H9 (cell line): ENCODE results near the gene DTNB. TPM values are rescaled to one million over a fixed set of nuclear protein-coding genes. Genes with fewer than 3 reads are reported as not detected.

ENCODE experiments used
- DNase-seq: peaks from one replicate; pipeline ENCODE4 v3.0.0-alpha.2; 2017
- H2AFZ ChIP-seq: one replicate; pipeline ENCODE4 v1.6.1; 2013; ENCODE audit warnings: mild to moderate bottlenecking, low read length, control low read depth, moderate library complexity
- H2AK5ac ChIP-seq: 2 replicates; pipeline ENCODE4 v1.6.1; 2013; ENCODE audit warnings: low read length, control low read depth, mixed read lengths; ENCODE audit not compliant: insufficient read length
- H2BK120ac ChIP-seq: one replicate; pipeline ENCODE4 v1.6.1; 2013; ENCODE audit warnings: low read depth, mild to moderate bottlenecking, low read length, control low read depth, inconsistent platforms; ENCODE audit not compliant: poor library complexity, severe bottlenecking
- H2BK12ac ChIP-seq: 2 replicates; pipeline ENCODE4 v1.6.1; 2013; ENCODE audit warnings: low read length, control low read depth, mixed read lengths, low read depth; ENCODE audit not compliant: insufficient read length
- H2BK15ac ChIP-seq: 2 replicates; pipeline ENCODE4 v1.6.1; 2013; ENCODE audit warnings: low read depth, low read length, control low read depth
- H2BK20ac ChIP-seq: one replicate; pipeline ENCODE4 v1.6.1; 2013; ENCODE audit warnings: low read depth, mild to moderate bottlenecking, low read length, control low read depth, inconsistent platforms; ENCODE audit not compliant: poor library complexity, severe bottlenecking
- H2BK5ac ChIP-seq: 2 replicates; pipeline ENCODE4 v1.6.1; 2013; ENCODE audit warnings: low read length, control low read depth, mixed read lengths; ENCODE audit not compliant: insufficient read length
- H3K14ac ChIP-seq: 2 replicates; pipeline ENCODE4 v1.6.1; 2013; ENCODE audit warnings: low read length, control low read depth; ENCODE audit not compliant: insufficient read depth
- H3K18ac ChIP-seq: 2 replicates; pipeline ENCODE4 v1.6.1; 2013; ENCODE audit warnings: low read depth, mild to moderate bottlenecking, mixed read lengths, low read length, control low read depth; ENCODE audit not compliant: insufficient read length
- H3K23ac ChIP-seq: 2 replicates; pipeline ENCODE4 v1.6.1; 2013; ENCODE audit warnings: low read length, control low read depth, mixed read lengths, low read depth; ENCODE audit not compliant: insufficient read length
- H3K23me2 ChIP-seq: 2 replicates; pipeline ENCODE4 v1.6.1; 2013; ENCODE audit warnings: low read depth, mild to moderate bottlenecking, mixed read lengths, low read length, control low read depth; ENCODE audit not compliant: insufficient read length, poor library complexity, severe bottlenecking
- H3K27ac ChIP-seq: 2 replicates; pipeline ENCODE4 v1.5.1; 2013; ENCODE audit warnings: low read length, control low read depth, mixed read lengths, low read depth; ENCODE audit not compliant: insufficient read length
- H3K27me3 ChIP-seq: 2 replicates; pipeline ENCODE4 v1.6.1; 2013; ENCODE audit warnings: low read length, control low read depth, inconsistent platforms; ENCODE audit not compliant: insufficient read depth
- H3K4ac ChIP-seq: 2 replicates; pipeline ENCODE4 v1.6.1; 2013; ENCODE audit warnings: low read depth, mild to moderate bottlenecking, control low read depth, inconsistent platforms, low read length, moderate library complexity
- H3K4me1 ChIP-seq: 2 replicates; pipeline ENCODE4 v1.6.1; 2013; ENCODE audit warnings: low read length, control low read depth, inconsistent platforms; ENCODE audit not compliant: insufficient read depth
- H3K4me2 ChIP-seq: 2 replicates; pipeline ENCODE4 v1.6.1; 2013; ENCODE audit warnings: low read length, control low read depth, mixed read lengths; ENCODE audit not compliant: insufficient read length, insufficient read depth
- H3K56ac ChIP-seq: 2 replicates; pipeline ENCODE4 v1.6.1; 2013; ENCODE audit warnings: low read depth, mild to moderate bottlenecking, mixed read lengths, low read length, control low read depth; ENCODE audit not compliant: insufficient read length
- H3K79me1 ChIP-seq: 2 replicates; pipeline ENCODE4 v1.6.1; 2013; ENCODE audit warnings: low read depth, mild to moderate bottlenecking, moderate library complexity, low read length, control low read depth, inconsistent platforms; ENCODE audit not compliant: insufficient read depth, poor library complexity, severe bottlenecking
- H3K79me2 ChIP-seq: 2 replicates; pipeline ENCODE4 v1.6.1; 2013; ENCODE audit warnings: low read length, control low read depth, inconsistent platforms; ENCODE audit not compliant: insufficient read depth
- H3K9ac ChIP-seq: 2 replicates; pipeline ENCODE4 v1.6.1; 2013; ENCODE audit warnings: low read length, control low read depth, mixed read lengths; ENCODE audit not compliant: insufficient read length; ENCODE audit errors: extremely low read depth
- H3K9me3 ChIP-seq: one replicate; pipeline ENCODE4 v1.6.1; 2013; ENCODE audit warnings: low read depth, low read length, inconsistent platforms; ENCODE audit not compliant: control insufficient read depth
- H3T11ph ChIP-seq: one replicate; pipeline ENCODE4 v1.6.1; 2013; ENCODE audit warnings: mild to moderate bottlenecking, low read length, control low read depth, inconsistent platforms
- H4K20me1 ChIP-seq: one replicate; pipeline ENCODE4 v1.6.1; 2013; ENCODE audit not compliant: control insufficient read depth, insufficient read length, insufficient read depth
- H4K5ac ChIP-seq: 2 replicates; pipeline ENCODE4 v1.6.1; 2013; ENCODE audit warnings: low read depth, mild to moderate bottlenecking, mixed read lengths, low read length, control low read depth; ENCODE audit not compliant: insufficient read length
- H4K8ac ChIP-seq: replicated peaks from 2 replicates; pipeline ENCODE4 v1.6.1; 2013; ENCODE audit warnings: low read length, control low read depth, mixed read lengths, low read depth; ENCODE audit not compliant: insufficient read length
- H4K91ac ChIP-seq: 2 replicates; pipeline ENCODE4 v1.6.1; 2013; ENCODE audit warnings: low read depth, mild to moderate bottlenecking, moderate library complexity, mixed read lengths, low read length, control low read depth; ENCODE audit not compliant: insufficient read length
- H3K27ac Mint-ChIP-seq, 3 experiments: 2 replicates in 2 of 3; 3 replicates in 1 of 3; pipeline ENCODE4 v1.8.0; 2020 to 2021; ENCODE audit warnings: mixed read lengths in 3 of 3, mild to moderate bottlenecking in 1 of 3, moderate library complexity in 1 of 3
- H3K27me3 Mint-ChIP-seq: 2 replicates; pipeline ENCODE4 v1.8.0; 2021; ENCODE audit warnings: low read depth, mild to moderate bottlenecking, moderate library complexity, mixed read lengths
- H3K36me3 Mint-ChIP-seq, 3 experiments: 2 replicates in 2 of 3; 3 replicates in 1 of 3; pipeline ENCODE4 v1.8.0; 2020 to 2021; ENCODE audit warnings: low read depth in 3 of 3, mixed read lengths in 3 of 3; ENCODE audit not compliant: insufficient read depth in 1 of 3
- H3K4me1 Mint-ChIP-seq, 2 experiments: 2 replicates each; pipeline ENCODE4 v1.8.0; 2020; ENCODE audit warnings: mixed read lengths in 2 of 2
- H3K4me3 Mint-ChIP-seq, 2 experiments: 2 replicates in 1 of 2; 3 replicates in 1 of 2; pipeline ENCODE4 v1.8.0; 2020 to 2021; ENCODE audit warnings: mild to moderate bottlenecking in 2 of 2, mixed read lengths in 2 of 2, moderate library complexity in 1 of 2
- H3K9me3 Mint-ChIP-seq, 2 experiments: 2 replicates in 1 of 2; 3 replicates in 1 of 2; pipeline ENCODE4 v1.8.0; 2020; ENCODE audit warnings: mild to moderate bottlenecking in 2 of 2, mixed read lengths in 2 of 2, moderate library complexity in 1 of 2
- CTCF ChIP-seq: fragments of 200-600 bp; sonication (generic); conservative IDR thresholded peaks from 3 replicates; pipeline ENCODE4 v1.8.0; 2021; ENCODE audit warnings: antibody characterized with exemption, mild to moderate bottlenecking
- total RNA-seq: library from RNA; stranded (reverse); gene quantifications from 2 replicates; pipeline ENCODE4 v1.2.1, GENCODE V29; 2021

DTNB gene
- total RNA-seq, 1 experiment from 2014 or later: 26.7 TPM

GRCh38 chr2:25608718-25609117 is 64.7 kb downstream of the DTNB start:
- peaks cover 0 to 4% (median 3%) of the 10 kb centered on the region in 3 experiments; a peak in 3 of 7 replicates for H3K36me3 Mint-ChIP-seq
- no peaks in the 10 kb centered on the region for H3K23me2 ChIP-seq
- H3K4me1 Mint-ChIP-seq: peaks cover 3% of the 10 kb centered on the region in 2 experiments; a peak in 3 of 4 replicates
- H3K4me2 ChIP-seq: no peak overlapping the region
- no peak overlapping the region for H3K4me3 Mint-ChIP-seq
- no peak overlapping the region for H3K9ac ChIP-seq
- no peak overlapping the region for H3T11ph ChIP-seq
- H3K4me1 ChIP-seq: no peaks in the 10 kb centered on the region
- H3K27me3 ChIP-seq: no peaks in the 10 kb centered on the region
- H3K9me3 Mint-ChIP-seq: no peaks in the 10 kb centered on the region
- no peak overlapping the region for H4K91ac ChIP-seq
- no peak overlapping the region for H2BK120ac ChIP-seq
- no peak overlapping the region for H4K8ac ChIP-seq
- no peak overlapping the region for H3K23ac ChIP-seq
- H4K20me1 ChIP-seq: no peaks in the 10 kb centered on the region
- H2BK20ac ChIP-seq: no peak overlapping the region
- H4K5ac ChIP-seq: no peak overlapping the region
- H2AFZ ChIP-seq: no peak overlapping the region
- no peaks in the 10 kb centered on the region for H3K79me2 ChIP-seq
- no peaks in the 10 kb centered on the region for H3K79me1 ChIP-seq
- H3K4ac ChIP-seq: no peak overlapping the region
- H2AK5ac ChIP-seq: no peak overlapping the region
- H2BK15ac ChIP-seq: no peak overlapping the region
- no peak overlapping the region for H2BK12ac ChIP-seq
- no peak overlapping the region for H3K18ac ChIP-seq
- no peak overlapping the region for H3K14ac ChIP-seq
- H3K9me3 ChIP-seq: no peaks in the 10 kb centered on the region
- no peak overlapping the region for H3K56ac ChIP-seq
- DNase-seq: no peak
- no peak overlapping the region for H2BK5ac ChIP-seq
- TF ChIP-seq CTCF: no peak
- no peak overlapping the region for H3K27ac ChIP-seq
- peak overlapping the region in 1 of 3 experiments; percentile 66; a peak in 2 of 7 replicates for H3K27ac Mint-ChIP-seq
- no peaks in the 10 kb centered on the region for H3K27me3 Mint-ChIP-seq
